ENCODE results near the gene ELMO2. TPM values are rescaled to one million over a fixed set of nuclear protein-coding genes. Genes with fewer than 3 reads are reported as not detected.

The ELMO2 gene
- total RNA-seq, 1 experiment from 2014 or later = 24.5 TPM

DNA sequence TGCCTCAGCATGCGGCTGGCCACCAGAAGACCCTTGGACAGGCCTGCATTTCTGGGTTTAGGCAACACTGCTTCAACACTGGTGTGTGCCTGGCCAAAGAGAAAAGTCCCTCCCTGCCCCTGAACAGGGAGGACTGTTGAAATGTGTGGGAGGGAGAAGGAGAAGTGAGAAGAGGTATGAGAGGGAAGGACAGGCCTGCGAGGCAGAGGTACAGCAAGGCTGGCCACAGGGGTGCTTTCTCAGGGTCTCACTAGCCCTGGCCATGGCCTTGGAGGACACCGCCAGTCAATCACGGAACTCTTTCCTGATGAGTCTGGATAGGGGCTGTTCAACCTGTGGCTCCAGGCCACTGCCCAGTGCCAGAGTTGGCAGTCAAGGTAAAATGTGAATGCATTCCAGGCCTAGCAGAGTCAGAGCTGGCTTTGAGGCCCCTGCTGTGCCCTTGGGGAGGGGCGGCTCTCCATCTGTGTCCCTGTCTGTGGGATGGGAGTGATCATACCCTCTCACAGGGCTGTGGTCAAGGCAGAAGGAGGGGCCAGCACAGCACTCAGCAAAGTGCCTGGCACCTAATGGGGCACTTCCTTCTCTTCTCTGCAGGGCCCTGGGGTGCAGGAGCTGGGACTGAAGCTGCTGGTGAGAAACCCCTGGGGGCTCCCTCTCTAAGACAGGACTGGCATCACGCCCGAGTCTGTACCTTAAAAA, 54.9 kb downstream of the ELMO2 start:
- DNase-seq (ENCODE audit: low read depth) = no peak

- no peak for DNase-seq (ENCODE audit: low read depth)
Measured at GRCh38 chr20:46350986-46351267, 55.5 kb downstream of the ELMO2 start.

DNA sequence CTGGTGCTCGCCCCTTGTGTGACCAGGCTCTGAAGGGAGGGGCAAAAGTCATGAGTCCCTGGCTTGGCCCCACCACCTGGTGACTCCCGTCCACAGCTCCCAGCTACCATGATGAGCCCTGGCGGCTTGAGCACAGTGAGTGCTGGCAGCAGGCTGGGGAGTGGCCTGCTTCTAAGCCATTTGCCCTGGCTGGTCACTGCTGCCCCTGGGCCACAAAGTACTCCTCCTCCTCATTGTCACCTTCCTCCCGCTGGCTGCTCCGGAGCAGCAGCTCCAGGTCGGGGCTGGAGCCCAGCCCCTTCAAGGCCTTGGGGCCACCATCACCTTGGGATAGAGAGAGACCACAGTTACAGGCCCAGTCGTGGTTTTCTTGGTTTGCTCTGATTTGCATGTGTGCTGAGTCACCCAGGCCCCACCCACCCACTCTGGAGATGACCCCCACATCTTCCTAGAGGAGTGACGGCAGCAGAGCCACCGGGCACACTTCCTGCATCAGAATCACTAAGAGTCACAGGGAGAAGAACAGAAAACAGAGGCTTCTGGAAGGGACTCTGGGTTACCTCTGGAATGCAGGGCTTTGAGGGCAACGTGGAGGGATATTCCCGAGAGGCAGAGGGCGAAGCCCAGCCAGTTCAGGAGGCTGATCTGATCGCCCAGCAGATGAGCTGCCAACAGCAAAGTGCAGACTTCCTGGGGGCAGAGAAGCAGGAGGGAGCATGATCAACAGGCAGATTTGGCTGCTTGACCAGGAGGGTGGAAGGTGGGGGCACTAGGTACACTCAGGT, 56.0 kb downstream of the ELMO2 start:
- peak; percentile 88 for DNase-seq (ENCODE audit: low read depth)

DNA sequence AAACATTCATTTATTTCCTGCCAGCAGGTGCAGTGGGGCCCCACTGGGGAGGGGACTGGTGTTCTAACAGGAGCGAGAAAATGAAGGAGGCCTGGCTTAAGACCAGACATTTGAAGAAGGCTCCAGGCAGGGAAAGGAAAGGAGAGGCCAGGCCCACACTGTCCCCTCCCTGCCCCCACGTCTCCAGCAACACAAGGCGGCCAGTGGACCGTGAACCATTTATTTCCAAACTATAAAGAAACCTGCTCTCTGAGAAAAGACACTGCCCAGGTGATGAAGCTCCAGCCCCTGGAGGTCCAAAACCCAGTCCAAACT, 56.7 kb downstream of the ELMO2 start:
- no peak for DNase-seq (ENCODE audit: low read depth)

- peak; percentile 57 for DNase-seq (ENCODE audit: low read depth)
Measured at GRCh38 chr20:46349035-46349741, 57.2 kb downstream of the ELMO2 start.

GRCh38 chr20:46347841-46348803, 58.3 kb downstream of the ELMO2 start:
- DNase-seq (ENCODE audit: low read depth) = no peak

DNA sequence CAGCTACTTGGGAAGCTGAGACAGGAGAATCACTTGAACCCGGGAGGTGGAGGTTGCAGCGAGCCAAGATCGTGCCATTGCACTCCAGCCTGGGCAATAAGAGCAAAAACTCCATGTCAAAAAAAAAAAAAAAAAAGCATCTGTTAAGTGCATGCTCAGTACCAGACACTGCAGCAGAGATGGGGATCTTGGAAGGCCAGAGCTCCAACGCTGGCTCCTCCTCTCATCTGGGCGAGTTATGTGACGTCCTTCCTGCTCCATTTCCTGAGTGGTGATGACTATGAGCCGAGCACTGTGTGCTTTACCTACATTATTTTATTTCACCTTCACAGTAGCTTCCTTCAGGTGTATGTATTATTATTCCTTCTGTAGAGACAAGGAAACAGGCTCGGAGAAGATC, 59.6 kb downstream of the ELMO2 start:
- no peak for DNase-seq (ENCODE audit: low read depth)

DNA sequence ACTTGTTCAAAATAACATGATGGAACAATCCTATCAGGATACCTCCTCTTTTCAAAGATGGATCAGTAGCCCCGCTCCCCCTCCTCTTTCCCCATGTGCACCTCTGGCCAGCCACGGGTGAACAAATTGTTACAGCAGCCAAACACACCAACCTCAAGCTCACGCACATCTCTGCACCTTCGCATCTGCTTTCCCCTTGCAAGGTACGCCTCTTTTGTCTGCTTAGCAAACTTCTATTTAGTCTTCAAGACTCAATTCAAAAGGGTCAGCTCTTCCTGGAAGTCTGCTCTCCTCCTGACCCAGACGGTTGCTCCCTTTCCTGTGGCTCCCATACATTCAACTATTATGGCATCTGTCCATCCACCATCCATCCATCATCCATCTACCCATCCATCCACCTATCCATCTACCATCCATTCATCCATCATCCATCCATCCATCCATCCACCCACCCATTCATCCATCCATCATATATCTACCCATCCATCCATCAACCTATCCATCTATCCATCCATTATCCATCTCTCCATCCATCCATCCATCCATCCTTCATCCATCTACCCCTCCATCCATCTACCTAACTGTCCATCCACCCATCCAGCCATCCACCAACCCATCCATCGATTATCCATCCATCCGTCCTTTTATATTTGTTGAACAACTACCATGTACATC, 61.8 kb downstream of the ELMO2 start:
- DNase-seq (ENCODE audit: low read depth) = no peak

GRCh38 chr20:46343975-46344357, 62.4 kb downstream of the ELMO2 start:
- DNase-seq (ENCODE audit: low read depth) = no peak

DNA sequence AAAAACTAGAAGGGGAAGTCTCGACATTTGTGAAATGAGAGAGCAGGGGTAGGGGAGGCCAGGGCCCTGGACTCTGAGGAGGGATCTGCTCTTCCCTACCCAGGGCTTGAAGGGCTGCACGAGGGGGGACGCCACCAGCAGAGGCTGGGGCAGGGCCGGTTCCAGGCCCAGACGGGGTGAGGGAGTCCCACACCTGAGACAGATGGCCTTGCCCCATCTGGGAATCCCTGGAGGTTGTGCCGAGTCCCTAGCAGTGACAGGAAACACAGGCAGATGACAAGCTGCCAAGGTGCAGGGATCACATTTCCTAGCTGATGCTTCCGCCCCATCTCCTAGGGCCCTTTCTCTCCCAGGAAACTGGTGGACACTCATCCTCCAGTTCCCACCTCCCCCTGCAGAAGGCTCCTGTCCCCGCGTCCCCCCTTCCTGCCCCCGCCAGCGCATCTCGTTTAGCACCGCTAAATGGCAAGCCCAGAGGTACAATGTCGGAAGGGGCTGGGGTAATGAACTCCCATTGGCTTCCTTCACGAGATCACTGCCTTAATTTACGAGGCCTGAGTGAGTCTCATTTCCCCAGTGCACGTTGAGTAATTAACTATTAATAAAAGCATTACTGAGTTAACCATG, 63.0 kb downstream of the ELMO2 start:
- DNase-seq (ENCODE audit: low read depth) = peak; percentile 28

GRCh38 chr20:46342451-46343347, 63.7 kb downstream of the ELMO2 start:
- no peak for DNase-seq (ENCODE audit: low read depth)

- no peak for DNase-seq (ENCODE audit: low read depth)
Measured at GRCh38 chr20:46342010-46342378, 64.4 kb downstream of the ELMO2 start.

GRCh38 chr20:46341074-46342009, 65.1 kb downstream of the ELMO2 start:
- no peak for DNase-seq (ENCODE audit: low read depth)

GRCh38 chr20:46339037-46339436, 67.4 kb downstream of the ELMO2 start:
- no peak for DNase-seq (ENCODE audit: low read depth)

DNA sequence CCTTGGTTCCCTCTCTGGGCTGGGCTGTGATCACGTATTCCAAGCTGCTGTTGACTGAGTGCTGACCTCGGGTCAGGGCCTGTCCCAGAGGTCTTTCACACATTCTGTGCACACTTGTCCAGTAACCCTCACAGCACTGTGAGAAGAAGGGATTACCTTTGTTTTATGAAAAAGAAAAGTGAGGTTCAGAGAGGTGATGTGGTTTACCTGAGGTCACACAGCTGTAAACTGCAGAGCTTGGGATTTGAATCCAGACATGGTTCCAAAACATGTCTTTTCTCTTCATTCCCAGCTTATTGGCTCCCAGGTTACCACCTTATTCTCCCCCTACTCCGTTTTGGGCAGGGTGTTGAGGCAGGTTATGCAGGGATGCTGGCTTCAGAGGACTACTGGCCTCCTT, 69.7 kb downstream of the ELMO2 start:
- no peak for DNase-seq (ENCODE audit: low read depth)

- no peak for DNase-seq (ENCODE audit: low read depth)
Measured at GRCh38 chr20:46334303-46334904, 72.0 kb downstream of the ELMO2 start.

GRCh38 chr20:46333161-46333991, 73.0 kb downstream of the ELMO2 start:
- DNase-seq (ENCODE audit: low read depth) = no peak

Data from Daoy (cell line).